GM08714 (cell line): ENCODE data around the gene NFAT5.
A peak's percentile ranks its signal among the peaks of the same experiment; 100 is the strongest.
"Not testable (repeated sequence)": the region's sequence is repeated elsewhere in the genome, so short reads cannot be mapped to it uniquely, and the experiment has no call there.

Experiments used
- H3K4me3 ChIP-seq: fragments of 200-500 bp; sonication (Bioruptor generic); 2 replicates; pipeline ENCODE4 v1.5.1; 2014; ENCODE audit warnings: mild to moderate bottlenecking, low read length, inconsistent platforms
- ZNF274 ChIP-seq: IDR thresholded peaks from 2 replicates; pipeline ENCODE4 v1.6.1; 2012; ENCODE audit warnings: mild to moderate bottlenecking, low read depth, low read length

The NFAT5 gene

GRCh38 chr16:69725480-69726312 is 159.9 kb downstream of the NFAT5 start:
- no peak for TF ChIP-seq ZNF274
- peak overlapping the region; percentile 88 for H3K4me3 ChIP-seq

GRCh38 chr16:69726313-69727060 is 160.7 kb downstream of the NFAT5 start, which contains the start of gene NQO1:
Gene NQO1, minus strand, starts transcription at chr16:69726560. Its CDS starts 121 bp downstream, at chr16:69726439.
- peak within 1 kb of the TSS; percentile 88 for H3K4me3 ChIP-seq
- TF ChIP-seq ZNF274: no peak

GRCh38 chr16:69727916-69728270 is 162.1 kb downstream of the NFAT5 start:
- no peak for TF ChIP-seq ZNF274
- no peak overlapping the region for H3K4me3 ChIP-seq

GRCh38 chr16:69729030-69729429 is 163.3 kb downstream of the NFAT5 start:
- H3K4me3 ChIP-seq: not testable (repeated sequence)

- H3K4me3 ChIP-seq: not testable (repeated sequence)
These were observed 165.5 kb downstream of the NFAT5 start for GRCh38 chr16:69731280-69731679.

GRCh38 chr16:69732101-69732500 is 166.3 kb downstream of the NFAT5 start:
- TF ChIP-seq ZNF274: no peak
- H3K4me3 ChIP-seq: no peak overlapping the region

- no peak overlapping the region for H3K4me3 ChIP-seq
- TF ChIP-seq ZNF274: no peak
These were observed 175.8 kb downstream of the NFAT5 start for GRCh38 chr16:69741519-69741918.

- H3K4me3 ChIP-seq: no peak overlapping the region
- no peak for TF ChIP-seq ZNF274
These were observed 176.5 kb downstream of the NFAT5 start for GRCh38 chr16:69741951-69742904.

GRCh38 chr16:69744363-69745231 is 178.8 kb downstream of the NFAT5 start:
- no peak overlapping the region for H3K4me3 ChIP-seq
- TF ChIP-seq ZNF274: no peak

- TF ChIP-seq ZNF274: no peak
- no peak overlapping the region for H3K4me3 ChIP-seq
These were observed 179.5 kb downstream of the NFAT5 start for GRCh38 chr16:69745232-69745612.

GRCh38 chr16:69745959-69746358 is 180.2 kb downstream of the NFAT5 start:
- H3K4me3 ChIP-seq: no peak overlapping the region
- TF ChIP-seq ZNF274: no peak

- H3K4me3 ChIP-seq: no peak overlapping the region
- no peak for TF ChIP-seq ZNF274
These were observed 181.3 kb downstream of the NFAT5 start for GRCh38 chr16:69747115-69747514.

GRCh38 chr16:69748694-69749345 is 183.1 kb downstream of the NFAT5 start:
- H3K4me3 ChIP-seq: no peak overlapping the region
- TF ChIP-seq ZNF274: no peak
